Activated T-cell treated with anti-CD3 and anti-CD28 coated beads for 48 hours (primary cell): ENCODE data around the gene PDPR.
"Not testable (repeated sequence)": the region's sequence is repeated elsewhere in the genome, so short reads cannot be mapped to it uniquely, and the experiment has no call there.

Experiments
- DNase-seq: peaks from one replicate; pipeline ENCODE4 v3.0.0-alpha.2; 2020; ENCODE audit warnings: low read depth

PDPR gene

DNA sequence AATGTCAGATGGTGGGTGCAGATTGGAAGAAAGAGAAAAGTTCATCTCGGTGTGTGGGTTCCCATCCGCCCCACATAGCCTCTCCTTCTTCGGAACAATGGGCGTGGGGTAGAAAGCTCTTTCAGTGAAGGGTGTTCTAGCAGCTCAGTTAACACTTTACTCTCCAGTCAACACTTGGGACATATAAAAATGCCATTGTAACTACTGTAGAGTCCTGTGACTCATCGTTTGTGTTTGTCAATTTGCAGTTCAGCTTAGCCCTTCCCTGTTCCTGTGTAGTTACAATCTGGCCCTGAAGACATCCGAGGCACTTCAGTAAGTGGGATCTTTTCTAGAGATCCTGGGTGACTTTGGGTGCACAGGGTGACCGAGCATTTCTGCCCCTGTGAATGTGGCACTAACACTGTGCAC lies 47.9 kb downstream of the PDPR start:
- no peak for DNase-seq

DNA sequence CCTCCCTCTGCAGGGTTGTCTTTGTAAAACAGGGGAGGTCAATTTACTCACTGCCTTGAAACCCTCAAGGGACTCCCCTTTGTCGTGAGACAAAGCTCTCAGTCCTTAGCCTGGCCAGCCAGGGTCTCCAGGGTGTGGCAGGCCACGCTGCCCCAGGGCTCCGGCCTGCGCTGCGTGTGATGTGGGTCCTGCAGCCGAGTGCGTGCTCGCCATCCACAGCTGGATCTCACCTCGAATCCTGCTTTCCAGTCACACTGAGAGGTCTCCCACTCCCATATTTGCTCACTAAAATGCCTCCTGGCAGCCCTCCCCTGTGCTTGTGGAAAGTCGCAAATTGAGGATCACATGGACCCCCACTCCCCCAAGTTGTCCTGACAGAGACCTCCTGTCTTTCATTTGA lies 49.5 kb downstream of the PDPR start:
- no peak for DNase-seq

DNA sequence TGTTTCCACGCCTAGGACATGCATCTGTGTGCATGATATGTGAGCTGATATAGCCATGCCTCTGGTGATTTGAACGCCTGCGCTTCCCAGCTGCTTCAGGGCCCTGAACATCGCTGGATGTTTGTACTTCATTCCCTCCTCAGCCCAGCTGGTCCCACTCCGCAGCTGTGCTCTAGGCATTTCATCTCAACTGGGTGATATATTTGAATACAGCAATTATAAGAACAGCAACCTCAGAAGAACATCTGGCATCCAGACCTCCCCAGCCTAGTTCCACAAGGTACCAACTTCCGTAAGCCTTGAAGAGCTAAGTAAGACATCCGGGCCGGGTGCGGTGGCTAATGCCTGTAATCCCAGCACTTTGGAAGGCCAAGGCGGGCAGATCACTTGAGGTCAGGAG lies 52.6 kb downstream of the PDPR start:
- not testable (repeated sequence) for DNase-seq

DNA sequence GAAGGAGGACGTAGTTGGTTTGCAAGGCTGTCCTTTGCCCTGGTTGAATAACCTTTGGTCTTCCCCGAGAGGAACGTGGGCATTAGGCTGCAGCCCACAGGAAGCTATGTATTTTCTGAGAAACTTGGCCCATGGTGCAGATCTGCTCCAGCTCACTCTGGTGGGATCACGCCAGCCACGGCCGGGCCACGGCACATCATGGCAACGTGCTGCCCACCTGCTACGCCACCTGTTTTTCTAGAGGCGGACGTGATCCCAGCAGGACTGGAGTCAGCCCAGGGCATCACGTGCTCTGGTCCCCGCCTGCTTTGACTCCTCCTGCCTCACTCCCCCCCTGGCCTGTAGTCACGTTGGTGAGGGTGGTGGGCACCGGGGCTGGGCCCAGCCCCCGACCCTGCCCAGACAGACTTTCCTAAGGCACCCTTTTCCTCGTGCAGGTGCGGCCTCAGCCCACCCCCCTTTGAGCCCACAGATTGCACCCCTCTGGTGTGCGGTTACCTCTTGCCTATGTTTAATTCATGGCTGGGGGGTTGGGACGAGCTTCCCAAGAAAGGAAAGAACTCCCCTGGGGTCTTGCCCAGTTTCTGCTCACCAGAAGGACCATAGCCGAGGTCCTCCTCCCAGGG lies 59.2 kb downstream of the PDPR start, which contains the start of gene CLEC18C:
TSS of gene CLEC18C (plus strand) at position 576 of the 626 bp plus-strand sequence. CDS start 492 bp downstream, outside the sequence.
- not testable (repeated sequence) for DNase-seq

DNA sequence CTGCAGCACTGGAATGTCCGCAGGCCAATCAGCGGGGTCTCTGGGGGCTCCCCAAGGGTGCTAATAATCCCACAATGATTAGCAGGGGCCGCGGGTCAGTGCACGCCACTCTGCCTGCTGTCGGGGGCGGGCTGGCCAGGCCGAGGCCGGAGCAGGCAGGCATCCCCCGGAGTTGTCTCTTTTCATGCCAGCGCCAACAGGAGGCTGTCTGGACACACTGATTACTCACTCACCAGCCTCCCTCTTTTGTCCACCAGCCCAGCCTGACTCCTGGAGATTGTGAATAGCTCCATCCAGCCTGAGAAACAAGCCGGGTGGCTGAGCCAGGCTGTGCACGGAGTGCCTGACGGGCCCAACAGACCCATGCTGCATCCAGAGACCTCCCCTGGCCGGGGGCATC lies 59.8 kb downstream of the PDPR start:
- DNase-seq = not testable (repeated sequence)

DNA sequence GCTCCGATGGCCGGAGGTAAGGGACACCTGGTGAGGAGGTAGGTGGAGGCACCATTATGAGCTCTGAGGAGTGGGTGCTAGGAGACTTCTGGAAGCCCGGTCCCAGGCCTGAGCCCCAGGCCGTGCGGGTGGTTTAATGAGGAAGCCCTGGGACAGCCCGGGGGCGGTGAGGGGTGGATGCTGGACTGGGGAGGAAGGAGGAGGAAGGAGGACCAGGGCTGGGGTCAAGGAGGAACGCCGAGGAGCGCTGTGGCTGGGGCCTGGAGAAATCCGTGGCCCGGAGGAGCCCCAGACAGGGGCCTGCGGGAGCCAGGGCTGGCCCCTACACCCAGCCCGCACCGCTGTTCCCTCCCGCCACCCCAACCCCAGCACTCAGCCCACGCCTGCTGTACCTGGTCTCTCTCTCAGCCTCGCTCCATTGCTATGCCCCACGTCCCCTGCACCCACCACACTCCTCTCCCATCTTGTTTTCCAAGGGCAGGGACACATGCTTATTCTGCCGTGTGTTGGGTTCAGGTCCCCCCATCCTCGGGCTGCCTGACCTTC lies 60.3 kb downstream of the PDPR start:
- DNase-seq = not testable (repeated sequence)

DNA sequence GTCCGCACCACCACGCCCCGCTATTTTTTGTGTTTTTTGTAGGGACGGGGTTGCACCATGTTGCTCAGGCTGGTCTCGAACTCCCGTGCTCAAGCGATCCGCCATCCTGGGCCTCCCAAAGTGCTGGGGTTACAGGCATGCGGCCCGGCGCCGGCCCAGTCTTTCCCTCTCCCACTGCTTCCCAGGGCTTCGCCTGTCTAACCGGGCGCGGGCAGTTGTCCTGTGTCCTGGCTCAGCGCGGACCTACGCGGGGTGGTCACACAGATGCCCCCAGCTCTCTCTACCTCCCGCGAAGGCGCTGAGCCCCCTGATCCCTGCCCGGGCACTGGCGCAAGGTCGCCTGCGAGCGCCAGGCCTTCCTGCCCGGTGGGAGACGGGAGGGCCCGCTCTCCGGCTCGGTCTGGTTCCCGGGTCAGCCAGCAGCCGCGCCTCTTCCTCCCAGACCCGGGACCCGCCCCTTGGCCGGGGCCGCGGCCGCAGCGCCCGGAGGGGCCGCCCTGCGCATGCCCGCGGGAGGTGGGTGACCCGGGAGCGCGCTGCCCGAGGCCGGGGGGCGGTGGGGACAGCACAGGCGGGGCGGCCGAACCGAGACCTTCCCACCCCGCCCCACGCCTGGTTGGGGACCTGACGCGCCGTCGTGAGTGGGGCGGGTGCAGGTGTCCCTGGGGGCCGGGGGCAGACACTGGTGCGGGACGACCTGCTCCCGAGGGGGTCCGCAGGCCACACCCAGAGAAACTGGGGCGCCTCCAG lies 73.9 kb downstream of the PDPR start:
- not testable (repeated sequence) for DNase-seq

DNA sequence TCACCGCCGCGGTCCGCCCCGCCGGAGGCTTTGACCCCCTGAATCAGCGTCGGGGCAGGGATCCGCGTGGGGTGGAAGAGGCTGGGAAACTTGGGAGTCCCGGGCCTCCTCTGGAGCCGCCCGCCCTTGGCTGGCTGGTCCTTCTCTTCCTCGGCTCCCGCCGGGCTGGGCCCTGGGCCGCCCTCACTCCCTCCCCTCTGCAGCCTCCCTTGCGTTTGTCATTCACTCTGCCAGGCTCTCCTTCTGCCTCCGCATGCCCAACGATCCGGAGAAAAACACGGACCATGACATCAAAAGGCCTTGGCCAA lies 74.4 kb downstream of the PDPR start:
- DNase-seq = not testable (repeated sequence)

DNA sequence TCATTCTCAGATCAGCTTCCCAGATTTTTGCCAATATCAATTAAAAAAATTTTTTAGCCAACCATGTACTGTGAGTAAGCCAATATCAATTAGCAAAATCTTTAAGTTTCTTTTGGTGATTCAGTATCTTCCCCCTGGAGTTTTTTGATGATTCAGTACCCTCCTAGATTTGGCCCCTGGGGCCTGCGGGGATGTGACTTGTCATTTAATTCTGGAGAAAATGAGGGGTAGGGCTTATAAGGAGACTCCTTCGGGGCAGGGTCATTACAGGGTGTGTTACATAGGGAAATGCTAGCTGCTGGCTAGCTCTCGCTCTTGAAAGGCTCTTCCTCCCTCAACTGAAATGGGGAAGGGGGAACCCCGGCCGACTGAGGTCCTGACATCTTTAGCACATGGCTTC lies 76.4 kb downstream of the PDPR start:
- not testable (repeated sequence) for DNase-seq

DNA sequence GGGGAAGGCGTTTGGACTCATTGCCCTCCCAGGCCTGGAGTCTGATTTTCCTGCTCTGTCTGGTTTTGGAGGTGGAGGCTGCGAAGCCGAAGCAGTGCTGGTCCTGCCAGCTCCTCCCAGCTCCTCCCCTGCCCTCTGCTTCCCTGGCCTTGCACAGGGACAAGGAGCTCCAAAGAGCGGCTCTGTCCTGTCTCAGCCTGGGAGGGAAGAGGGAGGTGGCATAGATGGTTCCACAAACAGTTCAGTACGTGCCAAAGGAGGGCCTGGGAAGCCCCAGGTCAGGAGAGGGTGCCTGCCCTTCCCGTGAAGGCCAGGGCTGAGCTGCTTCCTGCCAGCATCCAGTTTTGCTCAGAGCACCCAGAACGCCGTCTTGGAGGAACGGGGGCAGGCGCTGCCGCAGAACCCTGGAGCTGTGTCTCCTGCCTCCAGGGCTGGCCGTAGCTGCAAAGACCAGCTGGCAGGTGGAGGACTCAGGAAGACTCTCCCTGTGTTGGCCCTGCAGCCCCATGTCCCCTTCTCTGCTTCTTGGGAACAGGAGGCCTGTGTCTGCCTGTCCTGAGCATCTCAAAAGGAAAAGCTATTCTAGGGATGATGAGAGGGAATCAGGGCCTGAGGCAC lies 82.7 kb downstream of the PDPR start:
- DNase-seq = not testable (repeated sequence)

DNA sequence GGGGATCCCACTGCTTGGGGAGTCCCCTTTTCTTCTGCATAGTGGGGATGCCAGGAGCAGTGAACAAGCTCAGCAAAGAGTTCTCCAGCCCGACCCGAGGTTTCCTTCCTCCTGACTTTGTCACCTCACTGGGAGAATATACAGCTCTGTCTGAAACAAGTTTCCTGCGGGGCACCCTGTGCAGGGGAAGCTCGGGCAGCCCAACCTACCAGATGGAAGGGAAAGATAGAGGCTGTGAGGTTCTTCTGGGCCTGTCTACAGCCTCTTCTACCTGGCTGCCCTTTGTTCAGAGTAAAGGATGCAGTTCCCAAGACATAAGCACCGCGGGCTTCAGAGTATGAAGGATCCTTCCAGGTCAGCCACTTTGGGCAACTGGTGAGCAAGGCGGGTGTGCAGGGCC lies 83.5 kb downstream of the PDPR start:
- not testable (repeated sequence) for DNase-seq

DNA sequence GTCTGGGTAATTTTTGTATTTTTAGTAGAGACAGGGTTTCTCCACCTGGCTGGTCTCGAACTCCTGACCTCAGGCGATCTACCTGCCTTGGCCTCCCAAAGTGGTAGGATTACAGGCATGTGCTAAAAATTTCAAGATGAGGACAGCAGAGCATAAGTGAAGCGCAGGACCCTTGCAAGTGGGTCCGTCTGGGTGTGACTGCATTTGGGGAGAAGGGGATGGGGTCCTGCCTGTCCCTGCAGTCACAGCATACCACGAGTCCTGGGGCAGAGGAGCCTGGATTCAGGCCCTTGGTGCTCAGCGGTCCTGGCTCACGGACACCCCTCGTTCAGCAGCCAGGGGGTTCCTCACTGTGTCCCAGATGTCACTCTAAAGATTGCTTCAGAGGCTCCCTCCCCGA lies 84.1 kb downstream of the PDPR start:
- DNase-seq = not testable (repeated sequence)

DNA sequence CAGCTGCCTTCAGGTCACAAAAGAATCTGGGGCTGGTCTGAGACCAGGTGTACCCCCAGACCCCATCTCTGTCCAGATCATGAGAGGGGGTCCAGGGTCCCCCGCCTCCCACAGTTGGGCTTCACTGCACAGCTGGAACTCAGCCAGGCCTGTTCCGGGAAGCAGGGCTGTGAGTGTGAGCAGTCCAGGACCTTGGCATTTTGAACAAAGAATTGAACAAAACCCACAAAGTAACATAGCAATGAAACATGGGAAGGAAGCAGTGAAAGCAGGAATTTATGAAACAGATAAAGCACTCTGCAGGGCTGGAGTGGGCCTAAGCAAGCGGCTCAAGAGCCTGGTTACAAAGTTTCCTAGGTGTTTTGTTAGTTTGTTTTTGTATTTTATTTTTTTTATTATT lies 84.5 kb downstream of the PDPR start:
- not testable (repeated sequence) for DNase-seq

DNA sequence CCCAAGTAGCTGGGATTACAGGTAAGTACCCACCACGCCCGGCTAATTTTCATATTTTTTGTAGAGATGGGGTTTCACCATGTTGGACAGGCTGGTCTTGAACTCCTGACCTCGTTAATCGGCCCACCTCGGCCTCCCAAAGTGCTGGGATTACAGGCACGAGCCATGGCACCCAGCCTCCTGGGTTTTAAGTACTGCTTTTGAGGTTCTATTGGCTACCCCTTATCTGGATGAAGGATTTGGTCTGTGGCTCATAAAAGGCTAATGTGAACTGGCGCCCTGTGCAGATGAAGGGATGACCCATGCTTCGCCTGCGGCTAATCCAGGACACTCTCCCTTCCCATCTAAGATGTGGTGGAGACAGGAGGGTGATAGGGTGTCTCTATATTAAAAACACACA lies 85.0 kb downstream of the PDPR start:
- not testable (repeated sequence) for DNase-seq

DNA sequence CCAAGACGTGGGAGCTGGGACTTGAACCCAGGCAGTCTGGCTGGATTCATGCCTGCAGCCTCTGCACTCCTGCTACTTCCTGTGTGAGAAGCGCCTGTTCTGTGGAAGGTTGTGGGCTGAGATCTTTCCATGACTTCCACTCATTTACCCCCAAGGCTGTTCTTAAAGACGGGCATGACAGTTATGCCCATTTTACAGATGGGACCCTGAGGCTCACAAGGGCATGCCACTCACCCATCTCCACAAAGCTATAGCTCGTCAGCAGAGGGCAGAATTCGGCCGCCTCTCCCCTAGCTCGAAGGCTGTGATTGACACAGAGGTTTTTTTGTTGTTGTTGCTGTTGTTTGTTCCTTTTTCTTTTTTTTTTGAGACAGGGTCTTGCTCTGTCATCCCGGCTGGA lies 85.9 kb downstream of the PDPR start:
- not testable (repeated sequence) for DNase-seq

DNA sequence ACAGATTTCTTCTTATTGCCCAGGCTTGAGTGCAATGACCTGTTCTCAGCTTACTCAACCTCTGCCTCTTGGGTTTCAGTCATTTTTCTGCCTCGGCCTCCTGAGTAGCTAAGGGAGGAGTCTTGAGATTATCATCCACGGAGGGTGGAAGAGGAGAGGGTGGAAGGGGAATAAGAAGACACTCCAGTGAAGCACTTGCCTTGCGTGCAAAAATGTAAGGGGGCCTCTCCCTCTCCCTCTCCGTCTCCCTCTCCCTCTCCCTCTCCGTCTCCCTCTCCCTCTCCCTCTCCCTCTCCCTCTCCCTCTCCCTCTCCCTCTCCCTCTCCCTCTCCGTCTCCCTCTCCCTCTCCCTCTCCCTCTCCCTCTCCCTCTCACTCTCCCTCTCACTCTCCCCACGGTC lies 89.4 kb downstream of the PDPR start:
- DNase-seq = not testable (repeated sequence)

DNA sequence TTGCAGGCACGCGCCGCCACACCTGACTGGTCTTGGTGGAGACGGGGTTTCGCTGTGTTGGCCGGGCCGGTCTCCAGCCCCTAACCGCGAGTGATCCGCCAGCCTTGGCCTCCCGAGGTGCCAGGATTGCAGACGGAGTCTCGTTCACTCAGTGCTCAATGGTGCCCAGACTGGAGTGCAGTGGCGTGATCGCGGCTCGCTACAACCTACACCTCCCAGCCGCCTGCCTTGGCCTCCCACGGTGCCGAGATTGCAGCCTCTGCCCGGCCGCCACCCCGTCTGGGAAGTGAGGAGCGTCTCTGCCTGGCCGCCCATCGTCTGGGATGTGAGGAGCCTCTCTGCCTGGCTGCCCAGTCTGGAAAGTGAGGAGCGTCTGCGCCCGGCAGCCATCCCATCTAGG lies 89.9 kb downstream of the PDPR start:
- DNase-seq = not testable (repeated sequence)

DNA sequence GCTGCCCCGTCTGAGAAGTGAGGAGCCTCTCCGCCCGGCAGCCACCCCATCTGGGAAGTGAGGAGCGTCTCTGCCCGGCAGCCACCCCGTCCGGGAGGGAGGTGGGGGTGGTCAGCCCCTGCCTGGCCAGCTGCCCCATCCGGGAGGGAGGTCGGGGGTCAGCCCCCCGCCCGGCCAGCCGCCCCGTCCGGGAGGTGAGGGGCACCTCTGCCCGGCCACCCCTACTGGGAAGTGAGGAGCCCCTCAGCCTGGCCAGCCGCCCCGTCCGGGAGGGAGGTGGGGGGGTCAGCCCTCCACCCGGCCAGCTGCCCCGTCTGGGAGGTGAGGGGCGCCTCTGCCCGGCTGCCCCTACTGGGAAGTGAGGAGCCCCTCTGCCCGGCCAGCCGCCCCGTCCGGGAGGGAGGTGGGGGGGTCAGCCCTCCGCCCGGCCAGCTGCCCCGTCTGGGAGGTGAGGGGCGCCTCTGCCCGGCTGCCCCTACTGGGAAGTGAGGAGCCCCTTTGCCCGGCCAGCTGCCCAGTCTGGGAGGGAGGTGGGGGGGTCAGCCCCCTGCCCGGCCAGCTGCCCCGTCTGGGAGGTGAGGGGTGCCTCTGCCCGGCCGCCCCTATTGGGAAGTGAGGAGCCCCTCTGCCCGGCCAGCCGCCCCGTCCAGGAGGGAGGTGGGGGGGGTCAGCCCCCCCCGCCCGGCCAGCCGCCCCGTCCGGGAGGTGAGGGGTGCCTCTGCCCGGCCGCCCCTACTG lies 90.7 kb downstream of the PDPR start:
- not testable (repeated sequence) for DNase-seq

DNA sequence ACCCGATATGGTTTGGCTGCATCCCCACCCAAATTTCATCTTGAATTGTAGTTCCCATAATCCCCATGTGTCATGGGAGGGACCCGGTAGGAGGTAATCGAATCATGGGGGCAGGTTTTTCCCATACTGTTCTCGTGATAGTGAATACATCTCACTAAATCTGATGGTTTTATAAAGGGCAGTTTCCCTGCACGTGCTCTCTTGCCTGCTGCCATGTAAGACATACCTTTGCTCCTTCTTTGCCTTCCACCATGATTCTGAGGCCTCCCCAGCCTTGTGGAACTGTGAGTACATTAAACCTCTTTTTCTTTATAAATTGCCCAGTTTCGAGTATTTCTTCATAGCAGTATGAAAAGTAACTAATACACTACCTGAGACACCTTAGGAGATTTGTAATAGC lies 92.2 kb downstream of the PDPR start:
- DNase-seq = not testable (repeated sequence)
